ENCODE results near the gene GLCCI1.

Gene GLCCI1

DNA sequence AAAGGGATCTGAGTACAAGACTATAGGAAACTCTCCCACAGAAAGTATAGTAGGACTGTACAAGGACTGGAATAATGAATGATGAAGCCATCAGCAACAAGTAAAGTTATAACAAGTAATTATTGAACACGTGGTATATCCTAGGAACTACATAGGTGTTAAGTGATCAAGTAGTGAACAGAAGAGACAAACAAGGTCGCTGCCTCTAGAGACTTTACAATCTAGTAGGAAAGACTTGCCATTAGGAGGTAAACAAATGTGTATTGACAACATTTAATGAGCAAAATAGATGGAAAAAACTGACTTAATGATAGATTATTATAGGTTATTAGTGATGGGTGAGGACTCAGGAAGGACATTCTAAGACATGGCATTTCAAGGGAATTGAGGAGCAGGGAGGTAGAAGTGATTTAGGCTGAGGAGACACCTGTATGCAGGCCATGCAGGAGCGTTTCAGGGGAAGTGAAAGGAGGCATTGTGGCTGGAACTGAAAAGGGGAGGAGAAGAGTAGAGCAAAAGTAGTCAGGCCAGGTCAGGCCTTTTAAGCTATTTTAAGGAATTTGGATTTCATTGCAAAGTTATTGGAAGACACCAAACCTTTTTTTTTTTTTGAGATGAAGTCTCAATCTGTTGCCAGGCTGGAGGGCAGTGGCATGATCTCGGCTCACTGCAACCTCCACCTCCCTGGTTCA is 8.5 kb upstream of the GLCCI1 start:
- TF ChIP-seq, protein P1, sequence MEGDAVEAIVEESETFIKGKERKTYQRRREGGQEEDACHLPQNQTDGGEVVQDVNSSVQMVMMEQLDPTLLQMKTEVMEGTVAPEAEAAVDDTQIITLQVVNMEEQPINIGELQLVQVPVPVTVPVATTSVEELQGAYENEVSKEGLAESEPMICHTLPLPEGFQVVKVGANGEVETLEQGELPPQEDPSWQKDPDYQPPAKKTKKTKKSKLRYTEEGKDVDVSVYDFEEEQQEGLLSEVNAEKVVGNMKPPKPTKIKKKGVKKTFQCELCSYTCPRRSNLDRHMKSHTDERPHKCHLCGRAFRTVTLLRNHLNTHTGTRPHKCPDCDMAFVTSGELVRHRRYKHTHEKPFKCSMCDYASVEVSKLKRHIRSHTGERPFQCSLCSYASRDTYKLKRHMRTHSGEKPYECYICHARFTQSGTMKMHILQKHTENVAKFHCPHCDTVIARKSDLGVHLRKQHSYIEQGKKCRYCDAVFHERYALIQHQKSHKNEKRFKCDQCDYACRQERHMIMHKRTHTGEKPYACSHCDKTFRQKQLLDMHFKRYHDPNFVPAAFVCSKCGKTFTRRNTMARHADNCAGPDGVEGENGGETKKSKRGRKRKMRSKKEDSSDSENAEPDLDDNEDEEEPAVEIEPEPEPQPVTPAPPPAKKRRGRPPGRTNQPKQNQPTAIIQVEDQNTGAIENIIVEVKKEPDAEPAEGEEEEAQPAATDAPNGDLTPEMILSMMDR (IDR thresholded peaks at IDR 0.05): no peak
- no peak overlapping the region for H3K4me3 ChIP-seq

DNA sequence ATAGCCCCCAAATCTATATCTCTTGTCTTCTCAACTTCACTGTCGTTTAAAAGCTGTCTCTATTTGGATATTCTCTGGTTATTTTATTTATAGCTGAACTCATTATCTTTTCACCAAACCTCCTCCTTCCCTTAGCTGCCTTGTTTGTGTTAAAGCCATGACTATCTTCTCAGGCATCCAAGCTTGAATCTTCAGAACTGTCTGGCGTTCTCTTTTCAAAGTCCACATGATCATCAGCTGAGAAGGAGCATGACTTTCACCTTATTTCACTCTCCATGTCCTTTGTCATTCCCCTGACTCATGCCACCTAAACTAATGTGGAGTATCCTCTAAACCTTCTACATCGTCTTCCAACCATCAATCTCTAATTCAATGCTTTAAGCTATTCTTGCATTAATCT is 5.7 kb upstream of the GLCCI1 start:
- Histone ChIP-seq H3K4me3 (no peak overlapping the region), H3K27ac (no peak overlapping the region)
- TF ChIP-seq, protein P1 (IDR thresholded peaks at IDR 0.05): no peak
- no peak for DNase-seq (ENCODE audit: low spot score)

More for the DNA sequence above, 8.5 kb upstream of the GLCCI1 start:
- DNase-seq (ENCODE audit: low spot score): no peak
- H3K27ac ChIP-seq: no peak overlapping the region

DNA sequence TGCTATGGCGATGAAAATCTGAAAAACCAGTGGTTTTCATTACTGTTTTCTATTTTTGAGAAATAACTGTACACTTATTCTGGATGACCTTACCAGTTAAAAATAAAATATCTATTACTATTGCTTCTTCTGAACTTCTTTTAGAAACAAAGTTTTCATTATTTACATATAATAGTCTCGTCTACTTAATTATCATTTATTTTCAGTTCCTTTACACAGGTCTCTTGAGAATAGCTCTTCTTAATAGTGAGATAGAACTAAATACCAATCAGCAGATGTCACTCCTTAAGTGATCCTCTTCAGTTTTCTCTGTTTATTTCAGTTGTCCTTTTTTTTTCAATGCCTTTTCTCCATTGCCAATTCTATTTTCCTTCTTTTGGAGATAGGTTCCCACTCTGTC is 4.3 kb upstream of the GLCCI1 start:
- TF ChIP-seq, protein P1 (IDR thresholded peaks at IDR 0.05): no peak
- Histone ChIP-seq H3K4me3 (no peak overlapping the region), H3K27ac (no peak overlapping the region)
- DNase-seq (ENCODE audit: low spot score): no peak

GRCh38 chr7:7964691-7965090 is 3.9 kb upstream of the GLCCI1 start:
- TF ChIP-seq, protein P1 (IDR thresholded peaks at IDR 0.05): no peak
- no peak overlapping the region for H3K27ac ChIP-seq
- no peak for DNase-seq (ENCODE audit: low spot score)

DNA sequence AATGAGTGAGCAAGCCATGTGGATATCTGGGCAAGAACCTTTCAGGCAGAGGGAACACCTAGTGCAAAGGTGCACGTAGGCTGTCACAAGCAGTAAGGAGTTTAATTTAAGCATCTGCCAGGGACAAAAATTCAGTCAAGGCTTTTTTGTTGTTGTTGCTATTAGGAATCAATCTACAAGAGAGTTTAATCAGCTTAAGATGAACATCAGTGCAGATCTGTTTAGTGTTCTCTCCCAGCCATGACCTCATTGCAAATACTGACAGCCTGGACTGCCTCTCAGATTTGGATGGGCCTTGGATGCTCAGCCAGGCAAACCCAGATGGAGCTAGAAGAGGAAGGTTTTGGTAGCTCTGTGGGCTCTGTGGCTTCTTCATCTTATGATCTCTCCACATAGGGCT is 3.3 kb upstream of the GLCCI1 start:
- no peak overlapping the region for H3K4me3 ChIP-seq
- DNase-seq (ENCODE audit: low spot score): no peak
- no peak overlapping the region for H3K27ac ChIP-seq
- TF ChIP-seq, protein P1 (IDR thresholded peaks at IDR 0.05): no peak

More at GRCh38 chr7:7964691-7965090, 3.9 kb upstream of the GLCCI1 start:
- no peak overlapping the region for H3K4me3 ChIP-seq

GRCh38 chr7:7966141-7966734 is 2.4 kb upstream of the GLCCI1 start:
- no peak for DNase-seq (ENCODE audit: low spot score)
- TF ChIP-seq, protein P1 (IDR thresholded peaks at IDR 0.05): no peak
- Histone ChIP-seq H3K27ac (no peak overlapping the region), H3K4me3 (no peak overlapping the region)

All from coronary artery (tissue), 2 donors.